ENCODE results near the gene TCL1B. TPM values are rescaled to one million over a fixed set of nuclear protein-coding genes. Genes with fewer than 3 reads are reported as not detected.

Gene TCL1B
- total RNA-seq, 1 donor from 2014 or later, result not detected

DNA sequence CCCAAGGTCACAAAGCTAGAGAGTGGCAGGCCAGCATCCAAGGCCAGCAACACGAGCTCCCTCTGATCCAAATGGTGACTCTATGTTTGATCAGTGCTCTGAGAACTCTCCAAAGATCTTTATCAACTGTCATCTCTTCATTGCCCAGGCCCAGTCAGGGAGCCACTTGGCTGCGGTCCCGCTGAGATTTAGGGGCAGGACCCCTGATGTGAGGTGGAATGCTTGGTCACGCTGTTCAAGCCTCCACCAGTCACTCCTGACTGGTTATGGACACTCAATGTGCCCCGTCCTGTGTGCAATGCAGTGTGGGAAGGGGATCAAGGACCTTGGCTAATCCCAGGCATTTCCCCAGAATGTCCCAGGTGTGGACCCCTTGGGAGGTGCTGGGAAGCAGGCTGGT lies 19.8 kb upstream of the TCL1B start:
- no peaks in the 10 kb centered on the region for H3K9me3 Mint-ChIP-seq (ENCODE audit: unreplicated experiment)
- no peak for TF ChIP-seq CTCF (IDR thresholded peaks at IDR 0.05; ENCODE audit: unreplicated experiment)
- H3K36me3 Mint-ChIP-seq (ENCODE audit: low read depth, unreplicated experiment), result no peaks in the 10 kb centered on the region
- H3K27ac Mint-ChIP-seq (ENCODE audit: unreplicated experiment), result no peak overlapping the region
- no peak overlapping the region for H3K4me3 Mint-ChIP-seq (ENCODE audit: unreplicated experiment)
- no peak for DNase-seq (ENCODE audit: low spot score)
- H3K4me1 Mint-ChIP-seq (ENCODE audit: unreplicated experiment), result no peaks in the 10 kb centered on the region
- H3K27me3 Mint-ChIP-seq (ENCODE audit: unreplicated experiment), result peaks cover 2% of the 10 kb centered on the region

DNA sequence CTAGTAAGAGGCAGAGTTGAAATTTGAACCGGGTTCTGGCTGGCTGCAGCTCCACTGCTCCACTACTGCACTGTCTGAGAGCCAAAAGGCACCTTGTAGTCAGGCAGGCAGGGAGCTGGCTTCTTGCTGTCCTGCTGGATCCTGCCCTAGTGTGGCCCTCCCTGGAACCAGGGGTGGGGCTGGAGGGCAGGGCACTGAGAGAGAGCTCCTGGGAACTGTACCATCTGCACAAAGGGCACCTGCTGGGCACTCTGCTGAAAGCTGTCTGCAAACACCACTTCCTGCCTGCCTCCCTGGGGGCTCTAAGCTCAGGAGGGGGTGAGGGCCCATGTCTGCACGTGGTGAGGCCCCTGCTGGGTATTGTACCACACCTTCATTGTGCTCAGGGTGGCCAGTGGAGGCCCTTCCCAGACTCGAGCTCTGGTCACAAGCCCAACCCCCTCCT lies 19.0 kb upstream of the TCL1B start:
- Mint-ChIP-seq H3K27ac (ENCODE audit: unreplicated experiment) (no peak overlapping the region), H3K9me3 (ENCODE audit: unreplicated experiment) (no peaks in the 10 kb centered on the region), H3K4me3 (ENCODE audit: unreplicated experiment) (no peak overlapping the region), H3K36me3 (ENCODE audit: low read depth, unreplicated experiment) (no peaks in the 10 kb centered on the region), H3K27me3 (ENCODE audit: unreplicated experiment) (peaks cover 2% of the 10 kb centered on the region), H3K4me1 (ENCODE audit: unreplicated experiment) (no peaks in the 10 kb centered on the region)
- DNase-seq (ENCODE audit: low spot score), result no peak
- no peak for TF ChIP-seq CTCF (IDR thresholded peaks at IDR 0.05; ENCODE audit: unreplicated experiment)

GRCh38 chr14:95668235-95668772 lies 17.9 kb upstream of the TCL1B start:
- H3K4me3 Mint-ChIP-seq (ENCODE audit: unreplicated experiment), result no peak overlapping the region
- TF ChIP-seq CTCF (IDR thresholded peaks at IDR 0.05; ENCODE audit: unreplicated experiment), result no peak
- H3K27me3 Mint-ChIP-seq (ENCODE audit: unreplicated experiment), result peaks cover 2% of the 10 kb centered on the region
- H3K36me3 Mint-ChIP-seq (ENCODE audit: low read depth, unreplicated experiment), result no peaks in the 10 kb centered on the region
- no peak overlapping the region for H3K27ac Mint-ChIP-seq (ENCODE audit: unreplicated experiment)
- no peaks in the 10 kb centered on the region for H3K4me1 Mint-ChIP-seq (ENCODE audit: unreplicated experiment)
- H3K9me3 Mint-ChIP-seq (ENCODE audit: unreplicated experiment), result no peaks in the 10 kb centered on the region
- no peak for DNase-seq (ENCODE audit: low spot score)

DNA sequence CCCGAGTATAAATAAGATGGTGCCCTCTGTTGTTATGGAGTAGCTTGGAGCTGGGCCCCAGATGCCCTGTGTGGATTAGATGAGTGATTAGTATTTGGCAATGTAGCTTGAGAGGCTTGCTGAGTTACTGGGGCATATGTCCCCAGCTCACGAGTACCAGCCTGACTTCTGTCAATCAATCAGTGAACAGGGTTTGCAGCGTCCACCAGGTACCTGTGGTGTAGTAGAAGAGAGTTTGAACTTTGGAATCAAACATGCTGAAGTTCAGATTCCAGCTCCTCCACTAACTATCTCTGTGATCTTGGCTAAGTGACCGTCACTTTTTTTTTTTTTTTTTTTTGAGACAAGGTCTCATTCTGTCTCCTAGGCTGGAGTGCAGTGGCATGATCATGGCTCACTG lies 11.6 kb upstream of the TCL1B start:
- H3K27ac Mint-ChIP-seq (ENCODE audit: unreplicated experiment), result no peak overlapping the region
- DNase-seq (ENCODE audit: low spot score), result no peak

More for the DNA sequence above, 11.6 kb upstream of the TCL1B start:
- H3K4me3 Mint-ChIP-seq (ENCODE audit: unreplicated experiment), result no peak overlapping the region
- no peaks in the 10 kb centered on the region for H3K4me1 Mint-ChIP-seq (ENCODE audit: unreplicated experiment)
- no peaks in the 10 kb centered on the region for H3K36me3 Mint-ChIP-seq (ENCODE audit: low read depth, unreplicated experiment)
- no peaks in the 10 kb centered on the region for H3K27me3 Mint-ChIP-seq (ENCODE audit: unreplicated experiment)
- H3K9me3 Mint-ChIP-seq (ENCODE audit: unreplicated experiment), result no peaks in the 10 kb centered on the region
- no peak for TF ChIP-seq CTCF (IDR thresholded peaks at IDR 0.05; ENCODE audit: unreplicated experiment)
